Measurements from ENCODE around the gene RSPH6A.

DNA sequence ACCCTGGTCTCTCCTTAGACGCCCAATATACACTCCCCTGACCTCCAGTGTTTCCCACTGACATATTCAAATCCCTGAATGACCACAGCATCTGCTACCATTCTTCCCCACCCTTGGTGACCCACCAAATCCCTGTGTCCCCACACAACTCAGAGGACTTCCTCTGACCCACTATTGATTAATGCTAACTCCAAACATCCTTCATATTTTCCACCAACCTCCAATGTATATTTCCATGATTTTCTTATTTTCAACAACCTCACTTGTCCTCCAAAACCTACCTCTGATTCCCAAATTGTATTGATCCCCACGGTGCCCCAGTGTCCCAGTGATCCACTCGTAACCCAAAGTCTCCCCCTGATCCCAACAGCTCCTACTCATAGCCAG is 21.9 kb downstream of the RSPH6A start:
- TF ChIP-seq EZH2 (IDR thresholded peaks at IDR 0.05; ENCODE audit: insufficient read depth, poor library complexity, severe bottlenecking) (no peak), EZH2phosphoT487 (IDR thresholded peaks at IDR 0.05; ENCODE audit: insufficient read depth, low read depth) (no peak)

Measured in GM23248 (cell line).